HG03469 (cell line): ENCODE results near the gene CRYBA1.
"Not testable (repeated sequence)": the region's sequence is repeated elsewhere in the genome, so short reads cannot be mapped to it uniquely, and the experiment has no call there.

Experiments used
- ATAC-seq: cut with Tn5 transposase; IDR thresholded peaks from one replicate; pipeline ENCODE4 v1.9.1; 2021; ENCODE audit warnings: mild to moderate bottlenecking, moderate library complexity, moderate number of reproducible peaks; ENCODE audit not compliant: unreplicated experiment

The CRYBA1 gene, protein sequence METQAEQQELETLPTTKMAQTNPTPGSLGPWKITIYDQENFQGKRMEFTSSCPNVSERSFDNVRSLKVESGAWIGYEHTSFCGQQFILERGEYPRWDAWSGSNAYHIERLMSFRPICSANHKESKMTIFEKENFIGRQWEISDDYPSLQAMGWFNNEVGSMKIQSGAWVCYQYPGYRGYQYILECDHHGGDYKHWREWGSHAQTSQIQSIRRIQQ

DNA sequence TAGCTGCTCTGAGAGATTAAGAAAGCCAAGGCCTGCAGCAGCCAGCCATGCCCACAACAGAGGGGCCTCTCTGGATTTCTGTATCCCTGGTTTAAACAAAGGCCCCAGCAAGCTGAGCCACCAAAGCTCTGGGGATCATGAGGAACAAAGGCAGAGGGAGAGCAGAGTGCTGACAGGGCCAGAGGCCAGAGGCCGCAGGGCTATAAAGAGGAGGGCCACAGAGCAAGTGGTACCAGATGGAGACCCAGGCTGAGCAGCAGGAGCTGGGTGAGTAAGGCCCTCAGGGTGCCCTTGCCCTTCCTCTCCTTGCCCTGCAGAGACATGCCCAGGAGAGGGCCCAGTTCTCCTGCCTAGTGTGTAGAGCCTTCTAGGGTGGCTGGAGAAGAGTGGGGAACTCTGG is at the start of gene CRYBA1:
TSS of gene CRYBA1 (plus strand) at position 232 of the 400 bp plus-strand sequence. CDS start at position 237, 5 bp downstream.
- no peak for ATAC-seq

DNA sequence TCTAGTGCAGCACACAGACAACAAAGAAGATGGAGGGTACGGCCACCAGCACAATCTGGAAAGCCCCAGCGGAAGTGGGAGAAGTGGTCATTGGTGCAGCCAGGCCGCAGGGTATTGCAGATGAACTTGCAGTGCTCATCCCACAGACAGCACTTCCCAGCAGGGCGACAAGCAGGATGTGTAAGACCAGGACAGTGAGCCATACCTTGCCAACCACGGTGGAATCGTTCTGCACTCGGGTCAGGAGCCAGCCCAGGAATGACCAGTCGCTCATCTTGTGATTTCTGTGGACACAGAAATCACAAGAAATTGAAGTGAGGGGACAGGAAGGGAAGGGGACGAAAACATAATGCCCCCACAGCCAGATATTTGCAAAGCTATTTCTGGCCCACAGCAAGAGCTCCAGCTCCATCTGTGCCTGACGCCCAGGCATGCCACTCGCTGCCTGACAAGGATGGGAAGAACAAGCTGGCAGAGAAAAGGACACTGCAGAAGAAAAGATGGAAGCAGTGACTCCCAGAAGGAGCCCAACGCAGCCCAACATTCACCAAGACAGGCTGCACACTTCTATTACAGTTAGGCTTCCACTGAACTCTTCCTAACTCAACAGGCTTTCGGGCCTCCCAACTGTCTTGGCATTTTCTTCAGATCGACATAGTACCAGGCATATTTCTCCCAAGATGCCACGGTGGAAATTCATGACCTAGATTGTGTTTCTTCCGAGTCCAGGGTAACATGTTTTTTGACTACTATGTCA is 49.0 kb upstream of the CRYBA1 start:
- ATAC-seq, result no peak

DNA sequence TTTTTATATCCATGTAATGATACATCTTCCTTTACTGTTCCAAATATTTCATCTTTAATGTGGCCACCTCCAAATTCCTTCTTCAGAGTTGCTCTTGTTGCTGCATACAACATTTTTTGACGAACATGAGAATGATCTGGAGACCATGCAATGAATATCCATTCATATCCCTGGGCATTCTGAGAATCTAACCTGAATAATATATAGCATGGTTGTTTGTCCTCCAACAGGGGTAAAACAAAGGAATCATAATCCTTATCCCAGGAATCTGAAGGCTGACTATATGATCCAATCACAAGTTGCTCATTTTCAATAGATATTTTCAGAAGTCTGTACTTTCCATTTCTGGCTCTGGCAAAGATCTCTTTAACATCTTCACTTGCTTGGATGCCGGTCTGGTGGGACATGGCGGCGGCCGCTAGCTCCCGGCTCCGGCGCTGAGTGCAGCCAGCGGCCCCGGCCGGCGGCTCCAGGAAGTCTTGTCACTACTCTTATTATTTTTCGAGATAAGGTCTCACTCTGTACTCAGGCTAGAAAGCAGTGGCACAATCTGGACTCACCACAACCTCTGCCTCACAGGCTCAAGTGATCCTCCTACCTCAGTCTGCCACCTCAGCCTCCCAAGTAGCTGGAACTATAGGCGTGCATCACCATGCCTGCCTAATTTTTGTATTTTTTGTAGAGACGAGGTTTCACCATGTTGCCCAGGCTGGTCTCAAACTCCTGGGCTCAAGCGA is 42.4 kb upstream of the CRYBA1 start:
- ATAC-seq, result not testable (repeated sequence)

DNA sequence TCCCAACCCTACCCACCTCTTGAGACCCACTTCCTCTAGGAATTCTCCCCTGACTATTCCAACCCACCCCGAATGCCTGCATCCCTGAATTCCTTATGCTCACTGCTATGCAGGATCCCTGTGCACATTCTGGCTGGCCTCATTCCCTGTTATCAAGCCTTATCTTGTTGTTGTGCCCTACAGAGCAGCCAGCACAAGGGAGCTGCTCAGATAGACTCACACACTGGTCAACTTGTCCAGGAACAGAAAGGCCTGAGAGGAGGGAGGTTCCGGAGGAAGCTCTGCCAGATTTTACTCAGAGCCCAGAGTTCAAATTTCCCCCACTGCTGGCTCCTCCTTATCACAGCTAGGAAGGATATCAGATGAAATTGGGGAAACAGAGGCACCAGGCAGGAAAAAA is 41.6 kb upstream of the CRYBA1 start:
- ATAC-seq, result no peak

DNA sequence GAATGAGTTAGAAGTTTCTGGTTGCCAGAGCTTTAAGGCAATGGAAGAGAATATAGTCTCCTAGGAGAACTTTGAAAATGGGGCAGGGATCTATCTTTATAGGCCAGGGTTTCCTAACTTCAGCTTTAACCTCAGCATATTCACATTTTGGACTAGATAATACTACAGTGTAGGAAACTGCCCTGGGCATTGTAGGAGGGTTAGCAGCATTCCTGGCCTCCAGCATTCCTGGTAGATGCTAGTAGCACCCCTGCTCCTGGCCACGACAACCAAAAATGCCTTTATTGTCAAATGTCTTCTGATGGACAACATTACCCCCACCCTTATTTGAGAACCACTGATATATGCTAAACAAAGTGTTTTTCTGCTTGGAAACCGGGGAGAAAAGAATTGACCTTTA is 38.7 kb upstream of the CRYBA1 start:
- no peak for ATAC-seq

DNA sequence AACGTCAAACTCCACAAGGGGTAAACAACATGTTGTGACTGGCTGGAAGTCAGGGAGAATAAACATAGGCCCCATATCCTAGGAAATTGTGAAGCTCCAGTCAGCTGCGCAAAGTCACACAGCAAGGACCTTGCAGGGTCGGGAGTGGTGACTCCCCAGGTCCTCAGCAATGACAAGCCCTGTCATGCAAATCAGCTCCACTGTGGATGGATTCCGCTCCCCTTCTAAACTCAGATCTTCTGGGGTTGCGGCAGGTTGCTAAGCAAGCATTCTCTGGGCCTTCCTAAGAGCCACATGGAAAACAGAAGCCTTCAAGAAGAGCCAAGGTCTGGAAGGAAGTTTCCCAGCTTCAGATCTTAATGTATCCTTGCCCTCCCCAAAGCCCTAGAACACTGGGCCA is 37.6 kb upstream of the CRYBA1 start:
- no peak for ATAC-seq

DNA sequence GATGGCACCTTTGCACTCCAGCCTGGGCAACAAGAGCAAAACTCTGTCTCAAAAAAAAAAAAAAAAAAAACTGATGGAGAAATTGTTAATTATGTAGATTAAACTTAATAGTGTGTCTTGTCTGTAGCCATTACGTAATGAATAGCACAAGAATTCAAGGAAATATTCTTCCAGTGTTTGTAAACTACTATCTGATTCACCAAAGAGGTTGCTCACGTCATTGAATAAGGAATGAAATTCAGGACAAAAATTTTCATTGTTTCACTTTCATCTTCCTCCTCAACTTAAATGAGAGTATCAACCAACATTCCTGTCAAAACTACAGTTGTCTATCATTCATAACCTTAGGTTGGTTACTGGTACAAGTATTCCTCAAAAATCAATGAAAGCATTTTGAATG is 35.8 kb upstream of the CRYBA1 start:
- no peak for ATAC-seq

DNA sequence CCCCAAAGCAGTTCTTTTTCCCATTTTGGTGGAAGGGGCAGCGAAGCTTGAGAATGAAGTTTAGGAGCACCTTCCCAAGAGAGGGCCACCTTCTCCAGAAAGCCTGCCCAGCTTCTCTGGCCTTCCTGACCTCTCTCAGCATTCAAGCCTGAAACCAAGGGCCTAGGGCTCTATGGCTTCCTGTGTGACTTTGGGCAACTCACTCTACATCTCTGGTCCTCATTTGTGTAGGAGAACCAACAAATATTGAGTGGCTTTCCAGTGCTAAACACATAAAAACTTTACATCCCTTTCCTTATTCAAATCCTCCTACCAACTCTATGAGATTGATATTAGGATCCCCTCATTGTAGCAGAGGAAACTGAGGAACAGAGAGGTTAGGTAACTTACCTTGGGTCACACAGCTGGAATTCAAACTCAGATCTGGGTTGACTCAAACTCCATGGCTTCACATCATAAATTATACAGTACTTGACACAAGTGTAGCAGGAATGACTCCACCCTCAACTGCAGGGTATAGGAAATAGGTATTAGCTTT is 34.5 kb upstream of the CRYBA1 start:
- ATAC-seq, result no peak

DNA sequence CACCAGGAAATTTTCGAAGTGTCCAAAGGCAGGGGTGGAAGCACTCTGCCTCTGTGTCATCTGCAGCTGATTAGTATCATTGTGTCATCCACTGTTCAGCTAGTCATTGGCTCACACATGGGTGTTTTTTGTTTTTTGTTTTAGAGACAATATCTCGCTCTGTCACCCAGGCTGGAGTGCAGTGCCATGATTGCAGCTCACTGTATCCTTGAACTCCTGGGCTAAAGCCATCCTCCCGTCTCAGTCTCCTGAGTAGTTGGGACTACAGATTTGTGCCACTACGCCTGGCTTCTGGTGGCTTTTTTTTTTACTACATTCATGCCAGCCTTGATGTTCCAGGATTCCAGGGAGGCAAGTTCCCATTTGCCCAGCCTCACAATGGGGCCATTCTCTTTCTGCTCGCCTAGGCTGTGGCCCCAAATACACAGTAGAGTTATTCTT is 34.0 kb upstream of the CRYBA1 start:
- no peak for ATAC-seq

DNA sequence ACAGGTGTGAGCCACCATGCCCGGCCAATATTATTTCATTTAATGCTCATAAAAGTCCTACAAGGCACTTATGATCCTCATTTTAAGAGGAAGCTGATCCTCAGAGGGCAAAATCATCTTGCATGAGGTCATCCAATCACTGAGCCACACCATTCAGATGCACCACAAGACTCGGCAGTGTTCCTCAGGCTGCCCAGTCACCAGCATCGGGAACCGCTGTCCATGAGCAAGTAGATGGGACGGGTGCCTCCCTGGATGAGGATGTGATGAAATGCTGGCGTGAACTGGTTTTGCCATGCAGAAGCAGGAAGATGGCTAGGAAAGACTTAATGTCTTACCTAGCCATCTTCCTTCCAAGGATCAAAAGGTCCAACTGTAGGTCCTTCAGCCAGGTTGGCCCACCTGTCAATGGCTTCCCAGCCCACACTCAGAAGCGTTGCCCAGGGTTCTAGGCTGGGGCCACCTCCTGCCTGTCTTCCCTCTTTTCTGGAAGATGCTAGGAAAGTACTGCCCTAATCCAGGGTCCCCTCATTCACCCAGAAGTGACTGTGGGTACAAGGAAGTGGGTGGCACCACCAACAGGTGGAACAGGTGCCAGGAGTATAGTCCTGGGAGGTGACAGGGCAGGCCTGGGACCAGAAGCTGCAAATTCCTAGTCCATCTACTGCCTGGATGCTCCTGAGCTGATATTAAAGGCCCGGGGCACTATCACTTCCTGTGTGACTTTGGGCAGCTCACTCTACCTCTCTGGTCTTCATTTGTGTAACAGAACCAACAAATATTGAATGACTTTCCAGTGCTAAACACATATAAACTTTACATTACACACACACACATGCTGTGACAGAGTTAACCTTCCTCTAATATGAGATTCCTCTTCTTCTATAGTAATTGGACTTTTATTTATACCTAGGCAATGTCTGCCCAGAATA is 32.2 kb upstream of the CRYBA1 start:
- ATAC-seq, result no peak

DNA sequence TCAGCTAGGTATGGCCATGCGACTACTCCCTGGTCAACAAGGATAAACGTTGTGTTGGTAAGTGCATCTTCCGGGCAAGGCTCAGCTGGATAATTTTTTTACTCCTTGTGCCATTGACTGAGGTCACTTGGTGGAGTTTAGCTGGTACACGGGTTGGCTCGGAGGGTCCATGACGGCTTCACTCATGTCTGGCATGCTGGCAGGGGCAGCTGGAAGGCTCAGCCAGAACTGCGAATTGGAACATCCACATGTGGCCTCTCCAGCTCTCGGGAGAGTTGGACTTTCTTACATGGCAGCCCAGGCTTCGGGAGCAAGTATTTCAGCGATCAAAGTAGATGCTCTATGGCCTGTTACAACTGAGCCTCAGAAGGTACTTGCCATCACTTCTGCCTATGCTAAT is 31.5 kb upstream of the CRYBA1 start:
- no peak for ATAC-seq

DNA sequence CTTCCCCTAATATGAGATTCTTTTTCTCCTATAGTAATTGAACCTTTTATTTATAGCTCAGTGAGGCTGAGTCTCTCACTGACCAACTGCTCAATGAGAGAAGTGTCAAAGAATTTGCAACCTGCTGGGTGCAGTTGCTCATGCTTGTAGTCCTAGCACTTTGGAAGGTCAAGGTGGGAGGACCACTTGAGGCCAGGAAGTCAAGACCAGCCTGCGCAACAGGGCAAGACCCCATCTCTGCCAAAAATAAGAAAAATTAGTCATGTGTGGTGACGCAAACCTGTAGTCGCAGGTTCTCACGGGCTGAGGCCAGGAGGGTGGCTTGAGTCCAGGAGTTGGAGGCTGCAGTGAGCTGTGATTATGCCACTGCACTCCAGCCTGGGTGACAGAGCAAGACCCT is 30.9 kb upstream of the CRYBA1 start:
- ATAC-seq, result no peak

DNA sequence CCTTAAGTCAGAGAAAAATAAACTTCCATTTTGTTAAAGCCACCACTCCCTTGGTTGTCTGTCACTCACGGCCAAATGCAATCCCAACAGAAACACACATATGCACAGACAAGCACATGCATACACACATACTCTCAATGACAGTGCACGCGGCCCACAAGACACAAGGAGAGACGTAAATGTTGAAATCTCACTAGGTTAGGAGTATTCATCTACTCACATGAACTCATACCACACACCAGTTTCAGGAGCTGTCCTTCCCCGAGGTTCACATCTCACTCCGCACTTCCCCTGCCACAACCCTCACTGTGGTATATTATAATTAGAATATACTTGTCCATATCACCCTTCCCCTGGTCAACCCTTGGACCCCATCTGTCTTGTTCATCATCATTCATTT is 30.5 kb upstream of the CRYBA1 start:
- ATAC-seq, result no peak

DNA sequence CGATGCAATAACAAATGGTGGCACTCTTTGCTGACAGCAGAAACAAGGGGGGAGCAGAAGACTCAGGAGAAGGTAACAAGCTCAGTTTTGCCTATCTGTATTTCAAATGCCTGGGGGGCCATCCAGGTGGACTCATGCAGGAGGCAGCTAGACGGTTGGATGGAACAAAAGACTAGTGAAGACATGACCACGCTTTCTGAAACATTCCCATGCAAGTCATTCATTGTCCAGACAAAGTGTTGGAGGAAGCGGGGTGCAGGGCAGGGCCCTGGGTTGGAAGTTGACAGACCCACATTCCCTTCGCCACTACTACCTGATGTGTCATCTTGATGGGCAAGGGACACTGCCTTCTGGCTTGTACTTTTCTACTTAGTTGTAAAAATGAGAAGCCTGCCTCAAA is 29.8 kb upstream of the CRYBA1 start:
- ATAC-seq, result no peak

DNA sequence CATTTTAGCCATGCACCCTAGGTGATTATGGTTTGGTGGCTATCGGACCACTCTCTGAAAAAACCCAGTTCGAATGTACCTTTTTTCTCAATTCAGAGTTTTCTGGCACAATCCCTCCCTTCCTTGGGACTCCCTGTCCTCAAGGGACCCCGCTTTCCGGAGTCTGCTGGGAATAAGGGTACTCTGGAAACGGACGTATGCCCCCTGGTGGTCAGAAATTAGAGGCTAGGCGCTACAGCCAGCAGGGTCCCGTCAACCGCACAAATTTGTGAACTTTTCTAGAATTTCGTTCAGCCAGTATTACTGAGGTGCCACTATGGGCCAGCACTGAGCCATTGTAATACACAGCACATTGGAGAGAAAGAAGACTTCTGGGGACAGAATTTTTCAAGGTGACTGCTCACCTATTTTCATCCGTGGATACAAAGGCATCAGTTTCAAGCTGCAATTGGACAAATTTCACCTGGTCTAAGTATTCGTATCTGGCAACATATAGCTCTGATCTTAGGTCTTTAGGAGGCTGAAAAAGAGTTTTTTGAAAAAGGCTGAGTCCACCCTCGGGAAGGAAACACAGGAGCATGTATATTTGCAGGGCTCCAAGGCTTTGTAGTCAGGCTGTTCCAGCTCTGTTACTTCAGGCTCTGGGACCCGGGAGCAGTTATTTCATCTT is 27.1 kb upstream of the CRYBA1 start:
- no peak for ATAC-seq

DNA sequence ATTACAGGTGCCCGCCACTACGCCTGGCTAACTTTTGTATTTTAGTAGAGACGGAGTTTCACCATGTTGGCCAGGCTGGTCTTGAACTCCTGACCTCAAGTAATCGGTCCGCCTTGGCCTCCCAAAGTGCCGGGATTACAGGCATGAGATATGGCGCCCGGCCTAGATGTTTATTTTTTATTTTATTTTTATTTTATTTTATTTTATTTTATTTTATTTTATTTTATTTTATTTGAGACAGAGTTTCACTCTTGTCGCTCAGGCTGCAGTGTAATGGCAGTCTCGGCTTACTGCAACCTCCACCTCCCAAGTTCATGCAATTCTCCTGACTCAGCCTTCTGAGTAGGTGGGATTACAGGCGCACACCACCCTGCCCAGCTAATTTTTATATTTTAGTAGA is 25.3 kb upstream of the CRYBA1 start:
- not testable (repeated sequence) for ATAC-seq

DNA sequence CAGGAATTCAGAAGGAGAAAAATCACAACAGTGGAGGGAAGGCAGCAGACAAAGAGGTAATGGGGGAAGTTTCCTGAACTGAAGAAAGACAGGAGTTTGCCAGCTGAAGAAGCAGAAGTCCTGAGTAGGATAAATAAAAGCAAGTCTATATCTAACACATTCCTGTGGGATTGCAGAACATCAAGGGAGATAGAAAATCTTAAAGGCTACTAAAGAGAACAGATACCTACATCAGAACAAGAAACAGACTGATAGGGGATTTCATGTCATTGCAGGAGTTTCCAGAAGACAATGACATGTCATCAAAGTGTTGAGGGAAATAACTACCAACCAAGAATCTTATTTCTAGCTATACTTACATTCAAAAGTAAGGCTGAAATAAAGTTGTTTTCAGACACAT is 21.3 kb upstream of the CRYBA1 start:
- ATAC-seq, result no peak

DNA sequence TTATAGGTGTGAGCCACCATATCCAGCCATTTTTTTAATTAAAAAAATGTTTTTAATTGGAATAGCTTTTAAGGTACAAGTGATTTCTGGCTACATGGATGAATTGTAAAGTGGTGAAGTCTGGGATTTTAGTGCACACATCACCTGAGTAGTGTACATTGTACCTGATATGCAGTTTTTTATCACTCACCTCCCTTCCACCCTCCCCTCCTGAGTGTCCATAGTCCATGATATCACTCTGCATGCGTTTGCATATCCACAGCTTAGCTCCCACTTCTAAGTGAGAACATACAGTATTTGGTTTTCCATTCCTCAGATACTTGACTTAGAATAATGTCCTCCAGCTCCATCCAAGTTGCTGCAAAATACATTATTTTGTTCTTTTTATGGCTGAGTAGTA is 13.4 kb upstream of the CRYBA1 start:
- no peak for ATAC-seq

DNA sequence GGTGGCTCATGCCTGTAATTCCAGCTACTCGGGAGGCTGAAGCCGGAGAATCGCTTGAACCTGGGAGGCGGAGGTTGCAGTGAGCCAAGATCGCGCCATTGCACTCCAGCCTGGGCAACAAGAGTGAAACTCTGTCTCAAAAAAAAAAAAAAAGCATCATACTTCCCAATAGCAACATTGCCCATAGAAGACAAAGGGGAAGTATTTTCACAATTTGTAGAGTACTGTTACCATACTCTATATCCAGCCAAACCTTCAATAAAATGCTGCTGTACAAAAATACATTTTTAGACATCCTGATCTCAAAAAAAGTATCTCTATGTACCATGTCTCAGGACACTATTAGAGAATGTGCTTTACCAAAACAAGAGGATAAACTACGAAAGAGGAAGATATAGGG is 11.7 kb upstream of the CRYBA1 start:
- not testable (repeated sequence) for ATAC-seq

DNA sequence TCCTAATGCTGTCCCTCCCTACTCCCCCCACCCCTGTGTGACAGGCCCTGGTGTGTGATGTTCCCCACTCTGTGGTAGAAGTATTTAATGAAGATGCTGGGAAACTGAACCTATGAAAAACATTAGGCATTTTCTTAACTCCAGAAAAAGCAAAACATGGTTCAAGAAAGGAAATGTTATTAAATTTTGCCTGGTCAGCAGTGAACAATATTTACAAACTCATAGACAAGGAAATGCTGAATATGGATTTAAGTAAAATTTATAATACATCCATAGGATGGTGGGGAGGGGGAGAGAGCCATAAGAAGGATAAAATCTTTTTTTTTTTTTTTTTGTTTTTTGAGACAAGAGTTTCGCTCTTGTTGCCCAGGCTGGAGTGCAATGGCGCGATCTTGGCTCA is 10.8 kb upstream of the CRYBA1 start:
- no peak for ATAC-seq
